Measurements from ENCODE around the gene EDEM2. TPM values are rescaled to one million over a fixed set of nuclear protein-coding genes. Genes with fewer than 3 reads are reported as not detected.
"Not testable (repeated sequence)": the region's sequence is repeated elsewhere in the genome, so short reads cannot be mapped to it uniquely, and the experiment has no call there.

Gene EDEM2
- total RNA-seq, 1 experiment from 2014 or later, result 22.8 TPM

DNA sequence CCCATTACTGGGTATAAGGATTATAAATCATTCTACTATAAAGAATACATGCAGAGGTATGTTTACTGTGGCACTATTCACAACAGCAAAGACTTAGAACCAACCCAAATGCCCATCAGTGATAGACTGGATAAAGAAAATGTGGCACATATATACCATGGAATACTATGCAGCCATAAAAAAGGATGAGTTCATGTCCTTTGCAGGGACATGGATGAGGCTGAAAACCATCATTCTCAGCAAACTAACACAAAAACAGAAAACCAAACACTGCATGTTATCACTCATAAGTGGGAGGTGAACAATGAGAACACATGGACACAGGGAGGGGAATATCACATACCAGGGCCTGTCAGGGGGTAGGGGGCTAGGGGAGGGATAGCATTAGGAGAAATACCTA lies 17.4 kb upstream of the EDEM2 start:
- H3K36me3 ChIP-seq (ENCODE audit: control insufficient read depth in 1 of 2, insufficient read depth in 2 of 2, low read length in 2 of 2); H3K9ac ChIP-seq (ENCODE audit: low read length); H4K20me1 ChIP-seq (ENCODE audit: insufficient read depth); RAD21 ChIA-PET (ENCODE audit: low non-redundant PET in 1 of 2, low total read pairs in 2 of 2, uncharacterized antibody in 2 of 2, unreplicated experiment in 2 of 2); ATAC-seq; H3K4me3 ChIP-seq (replicated peaks in 1 of 2; ENCODE audit: low read depth in 1 of 2, low read length in 2 of 2); BruUV-seq (replicated peaks); H3K27me3 ChIP-seq (ENCODE audit: insufficient read depth, low read length); H3K9me3 ChIP-seq (ENCODE audit: control insufficient read depth in 1 of 2, insufficient read depth in 1 of 2, low read depth in 1 of 2, low read length in 2 of 2); H3K4me1 ChIP-seq (ENCODE audit: control insufficient read depth in 1 of 2, insufficient read depth in 2 of 2, low read length in 2 of 2); H3K9me2 ChIP-seq (ENCODE audit: insufficient read depth); H2AFZ ChIP-seq (ENCODE audit: low read depth, low read length, poor library complexity, severe bottlenecking); POLR2A ChIA-PET; H3K4me2 ChIP-seq (ENCODE audit: low read length); H3K79me2 ChIP-seq (ENCODE audit: insufficient read depth, low read length); H3K27ac ChIP-seq (ENCODE audit: low read depth, low read length); CTCF ChIA-PET; DNase-seq (ENCODE audit: low read depth, low spot score); intact Hi-C loops (cut with micrococcal nuclease): not testable (repeated sequence)

- intact Hi-C loops (cut with micrococcal nuclease); H3K9ac ChIP-seq (ENCODE audit: low read length); H3K9me2 ChIP-seq (ENCODE audit: insufficient read depth); ATAC-seq; H3K27me3 ChIP-seq (ENCODE audit: insufficient read depth, low read length); H3K79me2 ChIP-seq (ENCODE audit: insufficient read depth, low read length); H3K4me1 ChIP-seq (ENCODE audit: control insufficient read depth in 1 of 2, insufficient read depth in 2 of 2, low read length in 2 of 2); POLR2A ChIA-PET; RAD21 ChIA-PET (ENCODE audit: low non-redundant PET in 1 of 2, low total read pairs in 2 of 2, uncharacterized antibody in 2 of 2, unreplicated experiment in 2 of 2); H4K20me1 ChIP-seq (ENCODE audit: insufficient read depth); H2AFZ ChIP-seq (ENCODE audit: low read depth, low read length, poor library complexity, severe bottlenecking); H3K36me3 ChIP-seq (ENCODE audit: control insufficient read depth in 1 of 2, insufficient read depth in 2 of 2, low read length in 2 of 2); H3K9me3 ChIP-seq (ENCODE audit: control insufficient read depth in 1 of 2, insufficient read depth in 1 of 2, low read depth in 1 of 2, low read length in 2 of 2); H3K4me2 ChIP-seq (ENCODE audit: low read length); H3K4me3 ChIP-seq (replicated peaks in 1 of 2; ENCODE audit: low read depth in 1 of 2, low read length in 2 of 2); H3K27ac ChIP-seq (ENCODE audit: low read depth, low read length); DNase-seq (ENCODE audit: low read depth, low spot score); BruUV-seq (replicated peaks); CTCF ChIA-PET: not testable (repeated sequence)
These were observed 13.2 kb upstream of the EDEM2 start for GRCh38 chr20:35160341-35160740.

GRCh38 chr20:35156978-35157377 lies 9.8 kb upstream of the EDEM2 start:
- Histone ChIP-seq H3K27ac (ENCODE audit: low read depth, low read length) (no peak overlapping the region), H3K4me3 (replicated peaks in 1 of 2; ENCODE audit: low read depth in 1 of 2, low read length in 2 of 2) (no peak overlapping the region), H3K79me2 (ENCODE audit: insufficient read depth, low read length) (no peaks in the 10 kb centered on the region), H4K20me1 (ENCODE audit: insufficient read depth) (no peaks in the 10 kb centered on the region), H3K9ac (ENCODE audit: low read length) (no peak overlapping the region), H3K9me3 (ENCODE audit: control insufficient read depth in 1 of 2, insufficient read depth in 1 of 2, low read depth in 1 of 2, low read length in 2 of 2) (no peaks in the 10 kb centered on the region), H3K27me3 (ENCODE audit: insufficient read depth, low read length) (no peaks in the 10 kb centered on the region), H3K4me2 (ENCODE audit: low read length) (no peak overlapping the region), H3K4me1 (ENCODE audit: control insufficient read depth in 1 of 2, insufficient read depth in 2 of 2, low read length in 2 of 2) (no peaks in the 10 kb centered on the region), H3K9me2 (ENCODE audit: insufficient read depth) (no peaks in the 10 kb centered on the region), H3K36me3 (ENCODE audit: control insufficient read depth in 1 of 2, insufficient read depth in 2 of 2, low read length in 2 of 2) (no peaks in the 10 kb centered on the region), H2AFZ (ENCODE audit: low read depth, low read length, poor library complexity, severe bottlenecking) (no peak overlapping the region)
- ATAC-seq (no peak), DNase-seq (ENCODE audit: low read depth, low spot score) (no peak)
- intact Hi-C loops (cut with micrococcal nuclease), result no loop called here
- ChIA-PET RAD21 (ENCODE audit: low non-redundant PET in 1 of 2, low total read pairs in 2 of 2, uncharacterized antibody in 2 of 2, unreplicated experiment in 2 of 2) (no interaction called here), CTCF (no interaction called here), POLR2A (no interaction called here)
- no peak for TF ChIP-seq EZH2 (IDR thresholded peaks at IDR 0.05)
- TF ChIP-seq YY1 (IDR thresholded peaks at IDR 0.05; ENCODE audit: extremely low read depth, insufficient replicate concordance, low read depth, low read length), result no peak
- TF ChIP-seq EZH2phosphoT487 (IDR thresholded peaks at IDR 0.05; ENCODE audit: borderline replicate concordance), result no peak
- no peak for TF ChIP-seq CEBPB (IDR thresholded peaks at IDR 0.05; ENCODE audit: low read depth)
- TF ChIP-seq POLR2AphosphoS5 (IDR thresholded peaks at IDR 0.05; ENCODE audit: low read depth, low read length), result no peak
- TF ChIP-seq, protein P1, sequence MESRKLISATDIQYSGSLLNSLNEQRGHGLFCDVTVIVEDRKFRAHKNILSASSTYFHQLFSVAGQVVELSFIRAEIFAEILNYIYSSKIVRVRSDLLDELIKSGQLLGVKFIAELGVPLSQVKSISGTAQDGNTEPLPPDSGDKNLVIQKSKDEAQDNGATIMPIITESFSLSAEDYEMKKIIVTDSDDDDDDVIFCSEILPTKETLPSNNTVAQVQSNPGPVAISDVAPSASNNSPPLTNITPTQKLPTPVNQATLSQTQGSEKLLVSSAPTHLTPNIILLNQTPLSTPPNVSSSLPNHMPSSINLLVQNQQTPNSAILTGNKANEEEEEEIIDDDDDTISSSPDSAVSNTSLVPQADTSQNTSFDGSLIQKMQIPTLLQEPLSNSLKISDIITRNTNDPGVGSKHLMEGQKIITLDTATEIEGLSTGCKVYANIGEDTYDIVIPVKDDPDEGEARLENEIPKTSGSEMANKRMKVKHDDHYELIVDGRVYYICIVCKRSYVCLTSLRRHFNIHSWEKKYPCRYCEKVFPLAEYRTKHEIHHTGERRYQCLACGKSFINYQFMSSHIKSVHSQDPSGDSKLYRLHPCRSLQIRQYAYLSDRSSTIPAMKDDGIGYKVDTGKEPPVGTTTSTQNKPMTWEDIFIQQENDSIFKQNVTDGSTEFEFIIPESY (IDR thresholded peaks at IDR 0.05; ENCODE audit: extremely low read depth, insufficient replicate concordance, low read length), result no peak
- no TSS peak for BruUV-seq (replicated peaks)

Data from HCT116 (cell line).